GM18951 (cell line): ENCODE measurements around the gene RPS6KA2.
"Not testable (repeated sequence)": the region's sequence is repeated elsewhere in the genome, so short reads cannot be mapped to it uniquely, and the experiment has no call there.

Source experiments
- POLR2A ChIP-seq: IDR thresholded peaks from 4 replicates; pipeline ENCODE4 v1.6.1; 2011; ENCODE audit warnings: mild to moderate bottlenecking; ENCODE audit not compliant: insufficient read length, insufficient read depth; ENCODE audit errors: extremely low read depth
- in situ Hi-C: fragments of 300-500 bp; cut with MboI; formaldehyde crosslinking; loops from one replicate; pipeline ENCODE4 v1.12.0; 2022; ENCODE audit warnings: low sequenced_read_pairs, mixed read lengths, inconsistent platforms; ENCODE audit not compliant: unreplicated experiment

Gene RPS6KA2

DNA sequence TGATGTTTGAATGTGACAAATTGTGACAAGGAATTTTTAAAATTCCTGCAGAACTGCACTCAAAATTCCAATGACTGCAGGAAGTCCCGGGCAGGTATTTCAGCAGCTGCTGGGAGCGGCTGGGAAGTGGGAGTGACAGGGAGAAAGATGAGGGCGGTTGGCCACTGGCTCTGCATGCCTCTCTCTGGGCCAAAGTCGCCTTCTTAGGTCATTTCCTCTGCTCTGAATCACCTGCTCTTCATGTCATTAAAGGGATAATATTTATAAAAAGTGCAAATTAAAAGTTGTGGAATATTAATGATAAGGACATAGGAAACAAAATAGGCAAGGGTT, 84.5 kb downstream of the RPS6KA2 start:
- in situ Hi-C loops = no loop called here
- TF ChIP-seq POLR2A = no peak

DNA sequence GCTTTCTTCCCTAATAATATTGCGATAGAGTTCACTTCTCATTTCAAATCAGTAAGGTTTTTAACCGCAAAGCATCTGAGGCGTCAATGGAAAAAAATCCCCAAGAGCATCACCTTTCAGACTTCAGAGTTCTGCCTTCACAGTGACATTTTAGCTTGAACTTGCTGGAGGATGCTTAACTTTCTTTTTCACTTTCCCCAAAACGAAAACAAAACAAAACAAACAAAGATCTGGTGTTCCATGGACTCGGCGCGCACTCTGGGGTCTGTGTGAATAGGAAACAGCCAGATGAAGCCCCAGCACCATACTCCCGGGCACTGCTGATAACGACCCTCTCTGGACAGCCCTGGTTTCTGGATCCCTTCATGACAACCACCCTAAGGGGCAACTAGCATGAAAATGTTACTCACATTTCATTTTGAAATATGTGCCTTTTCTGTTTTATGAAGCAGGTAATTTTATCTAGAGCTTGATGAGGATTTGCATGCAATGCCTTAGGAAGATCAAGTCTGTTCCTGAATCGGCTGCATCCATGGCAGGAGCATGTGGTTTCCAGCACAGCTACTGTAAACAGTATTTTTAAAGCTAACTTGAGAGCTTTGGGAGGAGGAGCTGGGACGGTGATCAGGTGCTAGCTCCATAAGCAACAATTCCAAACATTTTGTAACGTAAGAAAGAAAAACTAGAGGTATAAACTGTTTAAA, 85.0 kb downstream of the RPS6KA2 start:
- in situ Hi-C loops = no loop called here
- TF ChIP-seq POLR2A = no peak

DNA sequence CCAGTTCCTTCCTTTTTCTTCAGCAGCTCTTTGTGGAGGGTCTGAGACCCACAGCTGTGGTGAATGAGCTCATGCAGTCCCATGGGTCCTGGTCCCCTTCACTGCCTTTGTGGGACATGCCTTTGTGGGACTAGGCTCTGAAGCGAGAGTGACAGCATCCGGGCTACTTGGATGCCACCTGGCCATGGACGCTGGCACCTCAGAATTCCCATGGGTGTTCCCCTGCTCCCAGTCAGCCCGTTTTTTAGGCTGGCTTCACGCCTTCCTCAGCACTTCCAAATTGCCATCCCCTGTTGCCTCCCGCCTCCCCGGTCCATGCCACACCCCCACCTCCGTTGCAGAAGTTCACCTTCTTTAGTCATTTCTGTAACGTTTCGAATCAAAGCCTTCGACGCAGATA, 85.7 kb downstream of the RPS6KA2 start:
- in situ Hi-C loops = no loop called here
- no peak for TF ChIP-seq POLR2A

DNA sequence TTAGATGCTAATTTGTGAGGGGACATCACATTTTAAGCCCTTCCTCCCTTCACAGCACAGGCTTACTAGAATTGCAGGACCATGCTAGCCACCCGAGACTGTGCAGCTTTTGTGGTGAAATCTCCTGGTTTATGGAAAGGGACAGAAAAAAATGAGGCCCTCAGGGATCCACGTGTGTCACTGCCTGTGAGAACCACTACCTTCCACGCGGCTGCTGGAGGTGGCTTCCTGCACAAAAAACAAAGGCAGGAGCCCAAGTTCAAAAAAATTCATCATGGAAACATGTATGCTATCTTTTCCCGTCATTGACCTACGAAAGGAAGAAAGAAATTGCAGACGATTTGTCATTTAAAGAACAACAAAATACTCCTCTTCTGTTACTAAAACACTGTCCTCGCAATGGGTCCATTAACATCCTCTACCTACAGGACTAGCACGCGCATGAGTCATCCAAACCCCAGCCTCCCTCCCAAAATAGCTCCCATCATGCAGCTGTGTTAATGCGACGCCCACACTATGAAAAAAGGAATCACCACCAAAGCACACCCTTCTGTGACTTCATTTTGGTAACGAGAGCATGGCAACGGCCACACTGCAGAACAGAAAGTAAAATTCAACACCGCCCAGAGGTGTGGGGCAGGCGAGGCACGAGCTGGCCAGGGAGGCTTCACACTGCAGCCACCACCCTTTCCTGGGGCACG, 86.3 kb downstream of the RPS6KA2 start:
- peak; percentile 14 for TF ChIP-seq POLR2A
- in situ Hi-C loops = no loop called here

DNA sequence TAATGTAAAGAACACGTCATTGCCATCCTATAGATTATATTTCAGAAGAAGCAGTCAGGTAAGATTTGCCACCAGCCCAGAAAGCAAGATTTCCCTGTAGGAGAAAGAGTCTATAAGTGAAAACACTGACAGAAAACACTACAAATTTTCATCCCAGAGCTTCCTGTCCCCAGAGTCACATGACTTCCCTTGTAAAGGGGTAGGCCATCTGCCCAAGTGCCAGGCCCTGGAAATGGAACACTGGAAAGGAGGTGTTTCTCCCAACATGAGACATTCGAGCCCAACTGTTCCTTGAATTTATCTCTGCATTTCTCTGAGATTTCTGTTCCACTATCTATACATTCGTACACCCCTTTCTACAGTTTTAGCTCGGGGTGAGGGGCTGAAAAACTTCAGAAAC, 87.5 kb downstream of the RPS6KA2 start:
- in situ Hi-C loops = no loop called here
- TF ChIP-seq POLR2A = no peak

DNA sequence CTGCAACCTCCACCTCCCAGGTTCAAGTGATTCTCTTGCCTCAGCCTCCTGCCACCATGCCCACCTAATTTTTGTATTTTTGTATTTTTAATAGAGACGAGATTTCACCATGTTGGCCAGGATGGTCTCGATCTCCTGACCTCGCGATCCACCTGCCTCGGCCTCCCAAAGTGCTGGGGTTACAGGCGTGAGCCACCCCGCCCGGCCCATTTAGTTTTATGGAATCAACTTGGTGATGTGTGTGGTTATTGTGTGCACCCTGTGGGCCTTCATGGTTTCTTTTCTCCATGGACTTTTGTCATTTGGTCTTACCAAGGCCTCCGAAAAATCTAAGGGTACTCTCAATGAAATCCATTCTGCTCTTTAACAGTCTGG, 88.1 kb downstream of the RPS6KA2 start:
- in situ Hi-C loops = not testable (repeated sequence)

DNA sequence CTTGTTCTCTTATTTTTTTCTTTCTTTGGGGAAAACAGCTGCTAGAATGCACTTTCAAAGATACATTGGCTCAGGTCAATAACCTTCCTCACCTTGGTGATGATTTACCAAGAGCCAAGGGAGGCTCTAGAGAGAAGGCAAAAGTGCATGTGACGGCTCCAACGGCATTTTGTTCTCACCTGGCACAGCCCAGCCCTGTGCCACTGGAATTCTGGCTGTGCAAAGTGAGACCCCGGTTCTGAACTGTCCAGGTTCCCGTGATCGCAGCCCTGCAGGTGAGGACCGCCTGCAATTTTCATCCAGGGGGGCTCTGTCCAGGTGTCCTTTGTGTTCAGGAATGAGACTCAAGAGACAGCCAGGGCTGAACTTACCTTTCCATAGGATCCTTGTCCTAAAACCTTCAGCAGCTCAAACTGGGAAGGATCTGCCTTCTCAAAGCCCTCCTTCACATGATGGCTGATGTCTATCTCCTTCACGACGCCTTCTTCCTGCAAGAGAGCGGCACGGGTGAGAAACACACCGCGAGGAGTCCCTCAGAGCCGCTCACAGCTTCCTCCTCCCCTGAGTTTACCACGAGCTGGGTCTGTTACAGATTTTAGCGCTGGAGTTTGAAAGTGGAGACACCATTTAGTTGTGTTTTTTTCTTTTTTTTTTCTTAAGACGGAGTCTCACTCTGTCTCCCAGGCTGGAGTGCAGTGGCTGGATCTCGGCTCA, 88.6 kb downstream of the RPS6KA2 start:
- no peak for TF ChIP-seq POLR2A
- in situ Hi-C loops = no loop called here

DNA sequence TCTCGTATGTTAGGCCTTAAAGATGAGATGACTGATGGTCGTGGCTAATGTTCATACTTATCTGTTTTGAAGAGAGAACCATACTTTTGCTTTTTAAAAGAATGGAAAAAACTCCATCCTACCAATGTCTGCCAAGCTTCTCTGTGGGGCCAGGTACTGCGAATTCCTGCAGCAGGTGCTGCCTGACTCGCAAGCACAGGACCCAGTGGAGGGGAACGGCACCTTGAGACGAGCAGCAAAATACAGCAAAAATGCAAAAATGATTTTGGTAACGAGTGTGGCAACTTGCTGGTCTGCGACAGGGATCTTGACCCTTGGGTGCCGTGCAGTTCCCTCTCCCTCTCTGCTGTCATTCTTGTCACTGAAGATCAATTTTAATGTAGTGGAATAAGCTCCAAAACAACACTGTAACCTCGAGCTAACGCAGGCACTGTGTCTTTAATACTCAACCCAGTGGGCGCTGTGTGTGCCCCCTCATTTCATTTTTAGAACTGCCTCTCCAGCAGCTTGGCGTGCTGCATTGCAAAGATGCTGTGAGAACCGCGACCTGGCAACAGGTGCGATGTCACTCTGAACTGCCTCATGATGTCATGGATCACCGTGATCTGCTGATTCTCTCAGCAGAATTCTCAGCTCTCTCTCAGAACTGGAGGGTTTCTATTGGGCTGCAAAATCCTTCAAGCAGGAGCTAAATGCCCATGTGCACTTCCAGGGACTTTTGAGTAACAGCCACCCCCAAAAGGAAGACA, 92.2 kb downstream of the RPS6KA2 start:
- in situ Hi-C loops = no loop called here
- no peak for TF ChIP-seq POLR2A

DNA sequence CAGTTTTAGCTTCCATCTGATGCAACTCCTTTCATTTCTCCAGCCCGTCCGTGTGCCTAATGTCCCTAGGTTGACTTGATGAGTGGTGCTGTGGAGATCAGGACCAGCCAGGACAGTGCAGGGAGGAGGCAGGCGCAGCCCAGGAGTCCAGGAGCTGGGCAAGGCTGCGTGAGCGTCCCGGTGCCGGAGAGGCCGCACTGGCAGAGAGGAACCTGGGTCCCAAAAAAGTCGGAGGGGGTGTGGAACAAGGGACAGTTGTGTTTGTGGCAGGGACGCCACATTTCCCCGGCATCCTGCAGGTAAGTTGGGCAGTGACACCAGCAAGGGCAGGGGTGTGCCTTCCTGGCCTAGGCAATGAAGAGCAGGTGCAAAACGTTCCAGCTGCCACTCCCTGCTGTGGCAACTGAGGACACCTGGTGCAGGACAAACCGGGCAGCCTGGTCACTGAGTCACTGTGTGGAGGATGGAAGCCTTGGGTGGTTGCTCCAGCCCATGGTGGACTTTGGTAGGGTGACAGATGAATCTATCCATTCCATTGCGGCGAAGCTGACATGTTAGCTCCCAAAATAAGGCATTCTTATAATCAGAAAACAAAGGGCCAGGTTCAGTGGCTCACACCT, 93.7 kb downstream of the RPS6KA2 start:
- TF ChIP-seq POLR2A = no peak

DNA sequence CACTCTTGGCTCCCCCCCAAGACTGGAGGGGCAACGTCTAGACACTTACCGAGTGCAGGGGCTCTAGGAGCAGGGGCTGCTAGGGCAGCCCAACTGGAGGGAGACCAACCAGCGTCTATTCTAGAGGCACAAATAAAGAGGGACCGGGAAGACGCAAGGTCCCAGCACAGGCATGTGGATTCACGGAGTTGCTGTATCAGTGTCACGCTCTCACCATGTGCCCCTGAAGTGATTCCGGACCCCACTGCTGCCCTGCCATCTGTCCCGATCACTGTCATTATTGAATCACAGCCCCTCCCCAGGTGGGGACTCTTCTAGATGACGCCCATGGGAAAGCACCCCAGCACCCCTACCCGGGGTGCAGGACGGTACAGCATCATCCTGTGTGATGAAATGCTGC, 94.7 kb downstream of the RPS6KA2 start:
- no peak for TF ChIP-seq POLR2A
- in situ Hi-C loops = no loop called here

More for the DNA sequence above, 93.7 kb downstream of the RPS6KA2 start:
- in situ Hi-C loops = no loop called here

DNA sequence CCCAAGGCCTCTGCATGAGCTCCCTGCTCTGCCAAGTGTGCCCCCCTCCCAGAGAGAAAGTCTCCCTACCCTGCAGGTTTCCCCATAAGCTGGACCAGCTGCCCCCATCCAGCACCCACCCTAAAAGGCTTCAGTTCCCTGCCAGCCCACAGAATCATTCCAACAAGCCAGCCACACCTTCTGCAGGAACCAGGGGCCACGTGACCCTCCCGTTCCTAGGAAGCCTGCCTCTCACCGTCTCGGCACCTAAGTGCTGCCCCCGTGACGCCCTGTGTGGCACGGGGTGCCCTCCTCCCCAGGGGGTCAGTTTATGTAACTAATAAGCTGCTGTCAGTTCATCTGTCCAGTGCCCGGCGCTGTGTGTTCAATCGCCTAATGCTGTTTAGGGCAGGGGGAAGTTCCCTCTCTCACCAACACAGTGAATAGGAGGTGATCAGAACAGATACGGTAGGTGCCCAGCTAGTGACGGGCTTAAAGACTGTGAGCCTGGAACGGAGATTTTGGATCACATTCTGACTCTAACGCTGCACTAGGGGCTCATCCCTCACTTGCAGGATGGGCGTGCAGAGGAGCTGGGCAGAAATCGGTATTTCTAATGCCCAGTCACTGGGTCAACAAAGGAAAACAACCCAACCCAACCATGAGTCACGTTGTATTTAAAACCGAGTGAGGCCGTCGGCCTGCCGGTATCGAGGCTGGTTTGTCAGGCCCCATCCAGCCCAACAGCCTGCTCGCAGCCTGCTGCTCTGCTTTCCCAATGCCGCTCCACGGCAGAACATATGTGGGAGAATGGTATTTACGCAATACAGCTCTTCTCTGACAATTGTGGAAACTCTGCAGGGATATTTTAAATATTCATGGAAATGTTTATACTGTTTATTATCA, 96.6 kb downstream of the RPS6KA2 start:
- in situ Hi-C loops = no loop called here
- no peak for TF ChIP-seq POLR2A

DNA sequence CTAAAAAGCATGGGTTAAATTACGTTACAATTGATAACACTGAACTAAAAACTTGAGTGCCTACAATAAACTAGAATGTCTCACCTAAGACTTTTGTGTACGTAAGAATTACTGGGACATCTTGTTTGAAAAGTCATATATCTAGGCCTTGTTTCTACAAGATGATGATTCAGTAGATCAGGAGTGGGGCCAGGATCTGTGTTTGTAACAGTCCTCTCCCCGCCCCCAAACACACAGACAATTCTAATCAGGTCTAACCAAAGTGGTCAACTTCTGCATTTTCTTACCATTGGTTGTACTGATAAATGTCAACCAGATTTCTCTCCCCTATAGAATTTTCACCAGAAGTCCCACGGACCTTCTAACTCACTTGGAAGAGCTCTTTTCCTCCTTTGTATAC, 97.5 kb downstream of the RPS6KA2 start:
- in situ Hi-C loops = no loop called here
- no peak for TF ChIP-seq POLR2A

DNA sequence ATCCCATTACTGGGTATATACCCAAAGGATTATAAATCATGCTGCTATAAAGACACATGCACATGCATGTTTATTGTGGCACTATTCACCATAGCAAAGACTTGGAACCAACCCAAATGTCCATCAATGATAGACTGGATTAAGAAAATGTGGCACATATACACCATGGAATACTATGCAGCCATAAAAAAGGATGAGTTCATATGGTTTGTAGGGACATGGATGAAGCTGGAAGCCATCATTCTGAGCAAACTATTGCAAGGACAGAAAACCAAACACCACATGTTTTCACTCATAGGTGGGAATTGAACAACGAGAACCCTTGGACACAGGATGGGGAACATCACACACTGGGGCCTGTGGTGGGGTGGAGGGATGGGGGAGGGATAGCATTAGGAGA, 98.0 kb downstream of the RPS6KA2 start:
- in situ Hi-C loops = not testable (repeated sequence)
